Measurements from ENCODE around the gene RTP3. TPM values are rescaled to one million over a fixed set of nuclear protein-coding genes. Genes with fewer than 3 reads are reported as not detected.

RTP3 gene
- total RNA-seq, 4 donors from 2014 or later, result not detected

GRCh38 chr3:46495901-46496456, 1.8 kb upstream of the RTP3 start:
- no peak overlapping the region for H3K4me3 ChIP-seq (ENCODE audit: low read depth, poor library complexity, severe bottlenecking)
- peak in 1 of 2 donors; percentile 29 for DNase-seq (ENCODE audit: low spot score in 2 of 2)
- intact Hi-C loops (cut with DNase I; ENCODE audit: low total_unique reads), result no loop called here
- TF ChIP-seq POLR2A (IDR thresholded peaks at IDR 0.05), result no peak
- no peak for TF ChIP-seq CTCF (IDR thresholded peaks at IDR 0.05)
- 84 to 91% methylated on average over 5 of the region's 5 CpGs for WGBS, 2 donors

GRCh38 chr3:46496746-46497555, 825 bp upstream of the RTP3 start:
- intact Hi-C loops (cut with DNase I; ENCODE audit: low total_unique reads), result no loop called here
- TF ChIP-seq POLR2A (IDR thresholded peaks at IDR 0.05) (no peak), CTCF (IDR thresholded peaks at IDR 0.05) (no peak)
- 72 to 78% methylated on average over 9 of the region's 9 CpGs for WGBS, 2 donors
- H3K4me3 ChIP-seq (ENCODE audit: low read depth, poor library complexity, severe bottlenecking), result no peak overlapping the region
- DNase-seq (ENCODE audit: low spot score in 2 of 2), result peak in 1 of 2 donors; percentile 75

- TF ChIP-seq POLR2A (IDR thresholded peaks at IDR 0.05), result no peak
- TF ChIP-seq CTCF (IDR thresholded peaks at IDR 0.05), result no peak
- intact Hi-C loops (cut with DNase I; ENCODE audit: low total_unique reads), result no loop called here
- 85 to 87% methylated on average over 6 of the region's 6 CpGs for WGBS, 2 donors
- H3K4me3 ChIP-seq (ENCODE audit: low read depth, poor library complexity, severe bottlenecking), result no peak overlapping the region
- DNase-seq (ENCODE audit: low spot score in 2 of 2), result no peak
These were observed 1.2 kb downstream of the RTP3 start for GRCh38 chr3:46498916-46499519.

- intact Hi-C loops (cut with DNase I; ENCODE audit: low total_unique reads), result no loop called here
These were observed 3.2 kb downstream of the RTP3 start for GRCh38 chr3:46500656-46501635.

More at GRCh38 chr3:46500656-46501635, 3.2 kb downstream of the RTP3 start:
- H3K4me3 ChIP-seq (ENCODE audit: low read depth, poor library complexity, severe bottlenecking), result no peak overlapping the region
- DNase-seq (ENCODE audit: low spot score in 2 of 2), result peak in 1 of 2 donors; percentile 13
- TF ChIP-seq POLR2A (IDR thresholded peaks at IDR 0.05) (no peak), CTCF (IDR thresholded peaks at IDR 0.05) (no peak)
- WGBS, 2 donors, result 69 to 79% methylated on average over 5 of the region's 5 CpGs
